H1 (cell line): ENCODE results near the gene TPPP3. TPM values are rescaled to one million over a fixed set of nuclear protein-coding genes. Genes with fewer than 3 reads are reported as not detected.
A peak's percentile ranks its signal among the peaks of the same experiment; 100 is the strongest.

ENCODE experiments used
- CTCF ChIA-PET: fragments of 300-600 bp; sonication (Branson Sonifier 250); formaldehyde crosslinking; loops from one replicate; lab custom pipeline; 2021; ENCODE audit not compliant: partially characterized antibody; lab: Charles Lee
- POLR2A ChIA-PET: fragments of 300-600 bp; sonication (Branson Sonifier 250); formaldehyde crosslinking; loops from one replicate; lab custom pipeline; 2021; ENCODE audit warnings: inconsistent platforms; ENCODE audit not compliant: partially characterized antibody; lab: Charles Lee
- DNase-seq, 2 experiments: peaks; one replicate each; pipeline versions ENCODE4 v3.0.0 to v3.0.0-alpha.2; 2010 to 2022; ENCODE audit warnings: low spot score in 2 of 2, low read depth in 1 of 2, mixed read lengths in 1 of 2
- FAIRE-seq: peaks from 2 replicates; lab custom pipeline; 2011; peaks lifted over from hg19 to GRCh38; lab: Jason Lieb, UNC
- H2AFZ ChIP-seq: 2 replicates; pipeline ENCODE4 v1.8.1; 2012; ENCODE audit warnings: low read length, inconsistent platforms
- H2AK5ac ChIP-seq: 2 replicates; pipeline ENCODE4 v1.6.1; 2013; ENCODE audit warnings: low read depth, low read length
- H2BK120ac ChIP-seq: replicated peaks from 2 replicates; pipeline ENCODE3; 2013; ENCODE audit warnings: low read depth, low read length, inconsistent platforms
- H2BK12ac ChIP-seq: 2 replicates; pipeline ENCODE4 v1.6.1; 2013; ENCODE audit warnings: low read depth, low read length
- H2BK15ac ChIP-seq: 2 replicates; pipeline ENCODE4 v1.6.1; 2013; ENCODE audit warnings: low read length
- H2BK20ac ChIP-seq: 2 replicates; pipeline ENCODE4 v1.6.1; 2013; ENCODE audit warnings: low read length
- H2BK5ac ChIP-seq: 2 replicates; pipeline ENCODE4 v1.6.1; 2013; ENCODE audit warnings: low read depth, low read length
- H3K14ac ChIP-seq: 2 replicates; pipeline ENCODE4 v1.6.1; 2013; ENCODE audit warnings: inconsistent platforms; ENCODE audit not compliant: insufficient read length
- H3K18ac ChIP-seq: 2 replicates; pipeline ENCODE4 v1.6.1; 2013; ENCODE audit warnings: low read length; ENCODE audit errors: extremely low read depth
- H3K23ac ChIP-seq: 2 replicates; pipeline ENCODE4 v1.6.1; 2013; ENCODE audit warnings: inconsistent platforms; ENCODE audit not compliant: insufficient read length
- H3K23me2 ChIP-seq: 2 replicates; pipeline ENCODE4 v1.6.1; 2013; ENCODE audit warnings: low read depth, low read length
- H3K27ac ChIP-seq: 2 replicates; pipeline ENCODE4 v1.6.1; 2011; ENCODE audit warnings: low read depth, low read length, inconsistent platforms
- H3K27me3 ChIP-seq, 4 experiments: replicated peaks in 1 of 4; 1 replicate in 1 of 4; 2 replicates in 3 of 4; pipeline versions ENCODE4 v1.6.1 to v1.8.1; 2011 to 2013; ENCODE audit warnings: low read length in 3 of 4, mild to moderate bottlenecking in 3 of 4, inconsistent platforms in 2 of 4, mixed read lengths in 2 of 4, moderate library complexity in 1 of 4; ENCODE audit not compliant: control insufficient read depth in 3 of 4, insufficient read depth in 3 of 4; ENCODE audit errors: extremely low read depth in 1 of 4
- H3K36me3 ChIP-seq, 4 experiments: 2 replicates each; pipeline versions ENCODE4 v1.6.1 to v1.8.1; 2011 to 2013; ENCODE audit warnings: mild to moderate bottlenecking in 4 of 4, low read length in 3 of 4, moderate library complexity in 2 of 4, control low read depth in 1 of 4, inconsistent platforms in 1 of 4; ENCODE audit not compliant: insufficient read depth in 4 of 4, control insufficient read depth in 2 of 4
- H3K4ac ChIP-seq: replicated peaks from 2 replicates; pipeline ENCODE3; 2013; ENCODE audit warnings: low read length, low read depth, mixed read lengths, inconsistent platforms; ENCODE audit not compliant: insufficient read length
- H3K4me1 ChIP-seq, 4 experiments: replicated peaks in 1 of 4; 1 replicate in 1 of 4; 2 replicates in 3 of 4; pipeline versions ENCODE4 v1.6.1 to v1.8.1; 2011 to 2013; ENCODE audit warnings: low read length in 3 of 4, inconsistent platforms in 2 of 4, mixed read lengths in 1 of 4; ENCODE audit not compliant: insufficient read depth in 4 of 4, control insufficient read depth in 3 of 4
- H3K4me2 ChIP-seq, 2 experiments: 2 replicates each; pipeline versions ENCODE4 v1.6.1 to v1.8.1; 2011 to 2013; ENCODE audit warnings: low read depth in 2 of 2, low read length in 2 of 2, control low read depth in 1 of 2, inconsistent platforms in 1 of 2, mild to moderate bottlenecking in 1 of 2; ENCODE audit not compliant: insufficient read depth in 1 of 2
- H3K4me3 ChIP-seq, 4 experiments: fragments of 200-600, 300-600 bp in 1 of 4; sonication (generic), shearing (Covaris generic), sonication (Bioruptor Twin) in 1 of 4; 2 replicates each; pipeline versions ENCODE4 v1.5.1 to v1.8.1; 2011 to 2016; ENCODE audit warnings: low read length in 4 of 4, low read depth in 3 of 4, control low read depth in 2 of 4, inconsistent platforms in 2 of 4, mild to moderate bottlenecking in 2 of 4, mixed read lengths in 1 of 4, moderate library complexity in 1 of 4; ENCODE audit not compliant: insufficient read depth in 2 of 4; ENCODE audit errors: extremely low read depth in 1 of 4
- H3K56ac ChIP-seq: replicated peaks from 2 replicates; pipeline ENCODE3; 2013; ENCODE audit warnings: low read depth, mild to moderate bottlenecking, mixed read lengths, low read length, inconsistent platforms; ENCODE audit not compliant: insufficient read length
- H3K79me1 ChIP-seq: 2 replicates; pipeline ENCODE4 v1.6.1; 2013; ENCODE audit warnings: low read depth, low read length, control low read depth
- H3K79me2 ChIP-seq, 2 experiments: 2 replicates each; pipeline versions ENCODE4 v1.6.1 to v1.8.1; 2012 to 2013; ENCODE audit warnings: low read length in 2 of 2, mild to moderate bottlenecking in 2 of 2, inconsistent platforms in 1 of 2; ENCODE audit not compliant: insufficient read depth in 2 of 2, control insufficient read depth in 1 of 2
- H3K9ac ChIP-seq, 4 experiments: replicated peaks in 1 of 4; 1 replicate in 1 of 4; 2 replicates in 3 of 4; pipeline versions ENCODE4 v1.6.1 to v1.8.1; 2011 to 2013; ENCODE audit warnings: low read depth in 3 of 4, low read length in 3 of 4, control low read depth in 2 of 4, mild to moderate bottlenecking in 2 of 4, moderate library complexity in 2 of 4, inconsistent platforms in 1 of 4; ENCODE audit errors: extremely low read depth in 1 of 4
- H3K9me3 ChIP-seq, 2 experiments: 2 replicates each; pipeline versions ENCODE4 v1.6.1 to v1.8.1; 2012 to 2013; ENCODE audit warnings: mild to moderate bottlenecking in 2 of 2, moderate library complexity in 2 of 2, control low read depth in 1 of 2, inconsistent platforms in 1 of 2, low read depth in 1 of 2, low read length in 1 of 2, mixed read lengths in 1 of 2; ENCODE audit not compliant: insufficient read depth in 2 of 2
- H4K20me1 ChIP-seq, 2 experiments: replicated peaks in 1 of 2; 2 replicates each; pipeline versions ENCODE3 to v1.8.1; 2011 to 2013; ENCODE audit warnings: inconsistent platforms in 2 of 2, low read length in 2 of 2, mild to moderate bottlenecking in 1 of 2; ENCODE audit not compliant: insufficient read depth in 2 of 2, control insufficient read depth in 1 of 2
- H4K5ac ChIP-seq: 2 replicates; pipeline ENCODE4 v1.6.1; 2013; ENCODE audit warnings: low read length, low read depth, mixed read lengths, inconsistent platforms; ENCODE audit not compliant: insufficient read length
- H4K8ac ChIP-seq: 2 replicates; pipeline ENCODE4 v1.8.0; 2013; ENCODE audit warnings: mild to moderate bottlenecking, moderate library complexity, low read length, inconsistent platforms; ENCODE audit not compliant: insufficient read depth; ENCODE audit errors: extremely low read depth
- H4K91ac ChIP-seq: replicated peaks from 2 replicates; pipeline ENCODE3; 2013; ENCODE audit warnings: low read length, mixed read lengths, inconsistent platforms; ENCODE audit not compliant: insufficient read length
- CHD2 ChIP-seq: IDR thresholded peaks from 2 replicates; pipeline ENCODE4 v1.6.1; 2012; ENCODE audit warnings: low read length, improper control_type of control experiment
- HDAC6 ChIP-seq: IDR thresholded peaks from one replicate; pipeline ENCODE4 v1.7.1; 2012; ENCODE audit warnings: low read depth, mild to moderate bottlenecking, inconsistent platforms, low read length, moderate library complexity
- KDM5A ChIP-seq: fragments of 200-600 bp; IDR thresholded peaks from 2 replicates; pipeline ENCODE4 v1.7.1; 2012; ENCODE audit warnings: mild to moderate bottlenecking, low read length, inconsistent platforms, mixed read lengths
- RNF2 ChIP-seq: fragments of 200-900, 300-1000 bp; sonication (generic); IDR thresholded peaks from 2 replicates; pipeline ENCODE4 v1.7.1; 2016; ENCODE audit warnings: borderline replicate concordance, low read depth, mild to moderate bottlenecking, antibody characterized with exemption, low read length; ENCODE audit not compliant: poor library complexity, severe bottlenecking; ENCODE audit errors: missing control alignments
- SRF ChIP-seq: IDR thresholded peaks from 2 replicates; pipeline ENCODE4 v1.6.1; 2011; ENCODE audit warnings: mild to moderate bottlenecking, low read depth, low read length, moderate library complexity
- TBP ChIP-seq: IDR thresholded peaks from 2 replicates; pipeline ENCODE4 v1.6.1; 2011; ENCODE audit warnings: low read depth, low read length, improper control_type of control experiment
- WGBS, 2 experiments: shearing (Covaris generic) in 1 of 2; methylation state at CpG; one replicate each; pipeline versions ENCODE4 v1.1.6 to v1.1.7; 2013 to 2015; ENCODE audit warnings: low lambda C conversion rate in 2 of 2, mixed read lengths in 2 of 2, inconsistent platforms in 1 of 2, low coverage in 1 of 2, missing lambda C conversion rate in 1 of 2; ENCODE audit not compliant: insufficient replicate concordance in 2 of 2, insufficient coverage in 1 of 2, insufficient read length in 1 of 2; ENCODE audit errors: extremely low coverage in 1 of 2, missing lambda C conversion rate in 1 of 2; 5-methylcytosine and 5-hydroxymethylcytosine counted together
- polyA plus RNA-seq, 7 experiments: library from polyadenylated mRNA; depleted of rRNA in 3 of 7; stranded (reverse) in 5 of 7; unstranded in 2 of 7; fragments of >200 nt in 5 of 7; fragments of 200-250 nt in 2 of 7; gene quantifications; 1 replicate in 5 of 7; 2 replicates in 1 of 7; 4 replicates in 1 of 7; pipeline versions ENCODE4 v1.2.1 to v1.2.3, GENCODE V29; 2011 to 2013; ENCODE audit warnings: missing spikeins in 2 of 7, mixed read lengths in 2 of 7
- total RNA-seq: library from RNA; stranded (reverse); fragmentation: NEBNext Ultra II Directional; extraction: Animal tissue kit (Norgen Biotek cat#: 25700); gene quantifications from 2 replicates; pipeline ENCODE4 v1.2.1, GENCODE V29; 2021
- TF ChIP-seq, protein P1 (sequence below), 3 experiments: IDR thresholded peaks; 1 replicate in 2 of 3; 2 replicates in 1 of 3; pipeline versions ENCODE4 v1.5.1 to v1.6.1; 2011; ENCODE audit warnings: low read length in 3 of 3, mild to moderate bottlenecking in 3 of 3, inconsistent platforms in 2 of 3, low read depth in 1 of 3, moderate library complexity in 1 of 3; ENCODE audit not compliant: insufficient read depth in 1 of 3; ENCODE audit errors: control extremely low read depth in 1 of 3

TPPP3 gene
- total and polyA plus RNA-seq, 2 of the 8 experiments (the other 6 are each of a cell fraction or from before 2014, with no cell fraction given) = 0.77 to 1.0 TPM

DNA sequence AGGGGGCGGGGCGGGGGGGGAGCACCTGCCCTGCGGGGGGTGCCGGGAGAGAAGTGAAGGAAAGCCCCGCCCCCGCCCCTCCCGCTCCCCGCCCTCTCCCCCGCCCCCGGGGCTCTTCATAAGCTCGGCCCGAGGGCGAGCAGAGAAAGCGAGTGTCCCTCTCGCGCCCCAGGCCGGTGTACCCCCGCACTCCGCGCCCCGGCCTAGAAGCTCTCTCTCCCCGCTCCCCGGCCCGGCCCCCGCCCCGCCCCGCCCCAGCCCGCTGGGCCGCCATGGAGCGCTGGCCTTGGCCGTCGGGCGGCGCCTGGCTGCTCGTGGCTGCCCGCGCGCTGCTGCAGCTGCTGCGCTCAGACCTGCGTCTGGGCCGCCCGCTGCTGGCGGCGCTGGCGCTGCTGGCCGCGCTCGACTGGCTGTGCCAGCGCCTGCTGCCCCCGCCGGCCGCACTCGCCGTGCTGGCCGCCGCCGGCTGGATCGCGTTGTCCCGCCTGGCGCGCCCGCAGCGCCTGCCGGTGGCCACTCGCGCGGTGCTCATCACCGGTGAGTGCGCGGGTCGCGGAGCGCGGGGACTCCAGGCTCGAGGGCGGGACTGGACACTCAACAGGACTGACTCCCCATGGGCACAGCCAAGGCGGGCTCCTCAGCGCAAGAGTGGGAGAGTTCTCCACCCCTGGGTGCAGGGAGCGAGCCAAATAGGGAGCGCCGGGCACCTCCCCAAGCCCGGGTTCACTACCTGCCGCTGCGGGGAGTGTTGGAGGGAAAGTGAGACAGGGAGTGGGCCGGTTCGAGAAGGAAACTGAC is 37.9 kb upstream of the TPPP3 start, which contains the start of gene HSD11B2:
Gene HSD11B2, plus strand, starts transcription at position 145 of the 798 bp plus-strand sequence. Its CDS starts 128 bp downstream, at position 273.
- peak within 1 kb of the TSS; percentile 71 to 86 (median 82) for H3K4me3 ChIP-seq
- peak within 1 kb of the TSS; percentile 39; the same call in 1 of the 2 replicates for H3K27ac ChIP-seq
- H2AFZ ChIP-seq = no peak within 1 kb of the TSS
- H3K79me2 ChIP-seq = no peaks in the 10 kb centered on the region; a peak in 1 of 4 replicates
- peaks cover 0 to 19% (median 15%) of the 10 kb centered on the region in 4 experiments; a peak in 6 of 7 replicates for H3K27me3 ChIP-seq
- no peak within 1 kb of the TSS; the same call in none of the 2 replicates for H2AK5ac ChIP-seq
- H3K9ac ChIP-seq = peak within 1 kb of the TSS; percentile 37 to 76 (median 71)
- H3K9me3 ChIP-seq = no peaks in the 10 kb centered on the region
- H2BK15ac ChIP-seq = peak within 1 kb of the TSS; percentile 81; the same call in 1 of the 2 replicates
- ChIA-PET POLR2A (interaction anchor here (0.6 to 7.3 kb wide), 10 partner anchors 10 to 106 kb away, joined by 3 to 67 read pairs (median 4); partner anchors contain the start of gene TPPP3), CTCF (interaction anchor here (0.8 to 28.4 kb wide), 7 partner anchors 9 to 104 kb away, joined by 3 to 683 read pairs (median 6); no protein-coding TSS in a partner anchor)
- H3K36me3 ChIP-seq = peaks cover 0 to 4% (median 1%) of the 10 kb centered on the region in 4 experiments; a peak in 2 of 8 replicates
- H3K4me2 ChIP-seq = peak within 1 kb of the TSS; percentile 87 to 93
- H2BK120ac ChIP-seq = no peak within 1 kb of the TSS
- peak within 1 kb of the TSS; percentile 85; the same call in 1 of the 2 replicates for H2BK5ac ChIP-seq
- H3K14ac ChIP-seq = no peak within 1 kb of the TSS
- peaks cover 0 to 6% of the 10 kb centered on the region in 2 experiments for H4K20me1 ChIP-seq
- peaks cover 10% of the 10 kb centered on the region; the same call in 1 of the 2 replicates for H3K79me1 ChIP-seq
- peak within 1 kb of the TSS; percentile 57 for H4K5ac ChIP-seq
- H3K4me1 ChIP-seq = peaks cover 0 to 37% (median 30%) of the 10 kb centered on the region in 4 experiments; a peak in 6 of 7 replicates
- peaks cover 17% of the 10 kb centered on the region; the same call in 1 of the 2 replicates for H3K23me2 ChIP-seq
- DNase-seq = peak in 1 of 2 experiments; percentile 78
- H3K4ac ChIP-seq = peak within 1 kb of the TSS; percentile 91
- FAIRE-seq = no peak
- peak within 1 kb of the TSS; percentile 99 for H3K18ac ChIP-seq
- peak within 1 kb of the TSS; percentile 3 for H3K56ac ChIP-seq
- no peak within 1 kb of the TSS for H2BK20ac ChIP-seq
- peak within 1 kb of the TSS; percentile 55; the same call in 1 of the 2 replicates for H2BK12ac ChIP-seq
- H3K23ac ChIP-seq = no peak within 1 kb of the TSS
- H4K8ac ChIP-seq = peak within 1 kb of the TSS; percentile 88
- WGBS, 2 experiments = 3% methylated on average over 45 of the region's 87 CpGs; no CpG with 5 or more reads in 1 of the 2 experiments
- peak within 1 kb of the TSS; percentile 89 for H4K91ac ChIP-seq
- TF ChIP-seq RNF2 (no peak), SRF (no peak), CHD2 (no peak), HDAC6 (no peak), KDM5A (no peak), TBP (no peak; the same call in 1 of the 2 replicates)
- TF ChIP-seq, protein P1, sequence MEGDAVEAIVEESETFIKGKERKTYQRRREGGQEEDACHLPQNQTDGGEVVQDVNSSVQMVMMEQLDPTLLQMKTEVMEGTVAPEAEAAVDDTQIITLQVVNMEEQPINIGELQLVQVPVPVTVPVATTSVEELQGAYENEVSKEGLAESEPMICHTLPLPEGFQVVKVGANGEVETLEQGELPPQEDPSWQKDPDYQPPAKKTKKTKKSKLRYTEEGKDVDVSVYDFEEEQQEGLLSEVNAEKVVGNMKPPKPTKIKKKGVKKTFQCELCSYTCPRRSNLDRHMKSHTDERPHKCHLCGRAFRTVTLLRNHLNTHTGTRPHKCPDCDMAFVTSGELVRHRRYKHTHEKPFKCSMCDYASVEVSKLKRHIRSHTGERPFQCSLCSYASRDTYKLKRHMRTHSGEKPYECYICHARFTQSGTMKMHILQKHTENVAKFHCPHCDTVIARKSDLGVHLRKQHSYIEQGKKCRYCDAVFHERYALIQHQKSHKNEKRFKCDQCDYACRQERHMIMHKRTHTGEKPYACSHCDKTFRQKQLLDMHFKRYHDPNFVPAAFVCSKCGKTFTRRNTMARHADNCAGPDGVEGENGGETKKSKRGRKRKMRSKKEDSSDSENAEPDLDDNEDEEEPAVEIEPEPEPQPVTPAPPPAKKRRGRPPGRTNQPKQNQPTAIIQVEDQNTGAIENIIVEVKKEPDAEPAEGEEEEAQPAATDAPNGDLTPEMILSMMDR (IDR thresholded peaks at IDR 0.05; ENCODE audit: control extremely low read depth in 1 of 3, insufficient read depth in 1 of 3, low read depth in 1 of 3, low read length in 3 of 3) = peak in 1 of 3 experiments; percentile 1; a peak in 1 of 4 replicates
